ENCODE data around the gene BSDC1.

BSDC1 gene

GRCh38 chr1:32390904-32391870 is 3.1 kb downstream of the BSDC1 start:
- Histone ChIP-seq H3K27me3 (ENCODE audit: insufficient read depth, low read depth, severe bottlenecking) (no peaks in the 10 kb centered on the region), H3K4me3 (ENCODE audit: low read depth, low read length) (no peak overlapping the region), H3K36me3 (peaks cover 66% of the 10 kb centered on the region), H3K9me3 (ENCODE audit: severe bottlenecking) (no peaks in the 10 kb centered on the region), H3K27ac (no peak overlapping the region)
- TF ChIP-seq CTCF (IDR thresholded peaks at IDR 0.05; ENCODE audit: low read depth, low read length), result no peak
- DNase-seq, result no peak

- H3K4me3 ChIP-seq (ENCODE audit: low read depth, low read length), result no peak overlapping the region
- H3K27ac ChIP-seq, result no peak overlapping the region
- DNase-seq, result no peak
- no peaks in the 10 kb centered on the region for H3K27me3 ChIP-seq (ENCODE audit: insufficient read depth, low read depth, severe bottlenecking)
- peaks cover 86% of the 10 kb centered on the region for H3K36me3 ChIP-seq
- H3K9me3 ChIP-seq (ENCODE audit: severe bottlenecking), result no peaks in the 10 kb centered on the region
- no peak for TF ChIP-seq CTCF (IDR thresholded peaks at IDR 0.05; ENCODE audit: low read depth, low read length)
Observed at GRCh38 chr1:32388641-32389040, 5.6 kb downstream of the BSDC1 start.

GRCh38 chr1:32386676-32387392 is 7.4 kb downstream of the BSDC1 start:
- no peak for TF ChIP-seq CTCF (IDR thresholded peaks at IDR 0.05; ENCODE audit: low read depth, low read length)
- Histone ChIP-seq H3K36me3 (peaks cover 82% of the 10 kb centered on the region), H3K9me3 (ENCODE audit: severe bottlenecking) (no peaks in the 10 kb centered on the region)

GRCh38 chr1:32380057-32380456 is 14.2 kb downstream of the BSDC1 start:
- Histone ChIP-seq H3K27ac (no peak overlapping the region), H3K36me3 (peaks cover 90% of the 10 kb centered on the region), H3K27me3 (ENCODE audit: insufficient read depth, low read depth, severe bottlenecking) (no peaks in the 10 kb centered on the region), H3K4me3 (ENCODE audit: low read depth, low read length) (no peak overlapping the region), H3K9me3 (ENCODE audit: severe bottlenecking) (no peaks in the 10 kb centered on the region)
- DNase-seq, result no peak
- TF ChIP-seq CTCF (IDR thresholded peaks at IDR 0.05; ENCODE audit: low read depth, low read length), result no peak

More at GRCh38 chr1:32386676-32387392, 7.4 kb downstream of the BSDC1 start:
- Histone ChIP-seq H3K4me3 (ENCODE audit: low read depth, low read length) (no peak overlapping the region), H3K27ac (no peak overlapping the region), H3K27me3 (ENCODE audit: insufficient read depth, low read depth, severe bottlenecking) (no peaks in the 10 kb centered on the region)
- DNase-seq, result no peak

DNA sequence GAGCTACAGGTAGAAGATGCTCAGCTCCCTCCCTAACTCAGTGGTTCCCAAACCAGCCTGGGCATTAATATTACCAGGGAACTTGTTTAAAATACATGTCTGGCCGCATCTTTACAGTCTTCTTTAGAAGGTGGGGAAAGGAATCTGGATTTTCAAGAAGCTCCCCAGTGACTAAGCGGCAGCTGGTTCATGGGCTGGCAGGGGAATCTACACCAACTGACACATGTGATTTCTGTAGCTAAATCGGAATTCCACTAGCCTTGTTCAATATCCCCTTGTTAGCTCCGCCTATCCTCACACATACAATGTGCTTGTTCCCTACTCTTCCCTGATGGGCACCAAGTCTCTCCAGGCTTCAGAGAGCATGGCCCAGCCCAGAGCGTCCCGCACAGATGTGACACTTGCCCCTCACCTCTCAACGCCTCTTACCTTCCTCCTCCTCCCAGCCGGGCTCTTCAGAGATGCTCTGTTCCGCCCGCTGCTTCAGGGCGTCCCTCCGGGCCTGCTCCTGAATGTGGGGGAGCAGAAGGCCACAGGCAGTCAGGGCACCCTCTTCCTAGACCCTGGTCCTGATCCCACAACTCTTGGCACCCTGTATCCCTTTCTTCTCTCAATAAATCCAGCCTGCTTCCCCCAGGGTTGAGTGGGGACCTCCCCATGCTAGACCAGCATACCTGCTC is 16.6 kb downstream of the BSDC1 start:
- peaks cover 89% of the 10 kb centered on the region for H3K36me3 ChIP-seq
- H3K4me3 ChIP-seq (ENCODE audit: low read depth, low read length), result no peak overlapping the region
- TF ChIP-seq CTCF (IDR thresholded peaks at IDR 0.05; ENCODE audit: low read depth, low read length), result no peak
- H3K27me3 ChIP-seq (ENCODE audit: insufficient read depth, low read depth, severe bottlenecking), result no peaks in the 10 kb centered on the region
- no peaks in the 10 kb centered on the region for H3K9me3 ChIP-seq (ENCODE audit: severe bottlenecking)
- no peak for DNase-seq
- H3K27ac ChIP-seq, result no peak overlapping the region
